ENCODE data around the gene CDK18.
"Not testable (repeated sequence)": the region's sequence is repeated elsewhere in the genome, so short reads cannot be mapped to it uniquely, and the experiment has no call there.

CDK18 gene

DNA sequence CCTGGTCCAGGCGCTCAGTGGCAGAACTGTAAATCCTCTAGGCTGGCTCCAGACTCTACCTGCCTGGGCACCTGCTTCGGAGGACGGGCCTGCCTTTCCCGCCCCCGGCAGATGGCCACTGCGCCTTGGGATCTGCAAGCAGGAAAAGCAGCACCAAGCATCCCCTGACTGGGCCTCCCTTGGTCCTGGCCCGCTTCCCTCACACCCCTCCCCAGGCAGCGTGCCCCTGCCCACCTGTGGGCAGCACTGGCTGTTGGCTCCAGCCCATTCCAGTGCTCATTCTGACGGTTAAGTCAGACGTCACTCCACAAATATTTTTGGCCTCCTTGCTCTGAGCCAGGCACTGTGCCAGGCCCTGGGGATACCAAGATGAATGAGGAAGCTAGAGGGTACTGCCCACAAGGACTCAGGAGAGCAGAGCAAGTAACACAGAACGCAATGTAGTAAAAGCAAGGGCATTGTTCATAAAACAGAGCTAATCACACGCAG, 26.7 kb upstream of the CDK18 start:
- peaks cover 4% of the 10 kb centered on the region; the same call in 1 of the 2 replicates for H3K27me3 ChIP-seq
- peaks cover 4% of the 10 kb centered on the region for H3K4me1 ChIP-seq
- H3K4me3 ChIP-seq (ENCODE audit: low read depth, low read length): no peak overlapping the region
- DNase-seq: no peak
- no peaks in the 10 kb centered on the region for H3K36me3 ChIP-seq
- TF ChIP-seq CTCF (IDR thresholded peaks at IDR 0.05; ENCODE audit: low read depth, low read length): no peak
- no peaks in the 10 kb centered on the region for H3K9me3 ChIP-seq

- H3K9me3 ChIP-seq; H3K36me3 ChIP-seq; H3K27me3 ChIP-seq; DNase-seq; H3K4me3 ChIP-seq (ENCODE audit: low read depth, low read length); H3K4me1 ChIP-seq: not testable (repeated sequence)
These were observed 25.5 kb upstream of the CDK18 start for GRCh38 chr1:205478985-205479384.

DNA sequence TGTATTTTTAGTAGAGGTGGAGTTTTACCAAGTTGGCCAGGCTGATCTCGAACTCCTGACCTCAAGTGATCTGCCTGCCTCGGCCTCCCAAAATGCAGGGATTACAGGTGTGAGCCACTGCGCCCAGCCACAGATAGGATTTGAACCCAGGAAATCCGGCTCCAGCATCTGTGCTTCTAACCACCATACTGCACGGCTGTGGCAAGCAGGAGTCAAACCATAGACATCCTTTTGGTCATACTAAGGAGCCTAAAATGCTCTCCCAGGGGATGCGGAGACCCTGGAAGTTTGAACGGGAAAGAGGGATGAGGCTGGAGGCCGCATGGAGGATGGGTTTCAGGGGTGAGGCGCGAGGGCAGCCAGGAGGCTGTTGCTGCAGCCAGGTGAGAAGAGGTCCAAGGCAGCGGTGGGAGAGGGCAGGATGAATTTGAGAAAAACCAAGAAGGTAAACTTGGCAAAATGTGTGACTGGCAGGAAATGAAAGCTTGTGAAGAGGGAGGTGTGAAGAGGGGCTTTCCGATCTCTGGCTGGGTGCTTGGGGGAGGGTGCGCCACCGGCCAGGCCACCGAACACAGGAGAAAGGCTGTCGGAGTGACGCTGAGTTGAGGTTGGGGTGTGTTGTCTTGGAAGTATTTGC, 24.0 kb upstream of the CDK18 start:
- DNase-seq: no peak
- no peak for TF ChIP-seq CTCF (IDR thresholded peaks at IDR 0.05; ENCODE audit: low read depth, low read length)

GRCh38 chr1:205481218-205481617, 23.3 kb upstream of the CDK18 start:
- Histone ChIP-seq H3K36me3 (no peaks in the 10 kb centered on the region), H3K4me3 (ENCODE audit: low read depth, low read length) (no peak overlapping the region), H3K4me1 (peaks cover 4% of the 10 kb centered on the region; the same call in 1 of the 2 replicates), H3K9me3 (no peaks in the 10 kb centered on the region), H3K27me3 (peaks cover 7% of the 10 kb centered on the region; the same call in 1 of the 2 replicates)
- no peak for DNase-seq
- no peak for TF ChIP-seq CTCF (IDR thresholded peaks at IDR 0.05; ENCODE audit: low read depth, low read length)

More for the DNA sequence above, 24.0 kb upstream of the CDK18 start:
- Histone ChIP-seq H3K4me1 (peaks cover 4% of the 10 kb centered on the region; the same call in 1 of the 2 replicates), H3K27me3 (peaks cover 7% of the 10 kb centered on the region; the same call in 1 of the 2 replicates), H3K4me3 (ENCODE audit: low read depth, low read length) (no peak overlapping the region), H3K36me3 (no peaks in the 10 kb centered on the region), H3K9me3 (no peaks in the 10 kb centered on the region)

- Histone ChIP-seq H3K4me1 (peaks cover 4% of the 10 kb centered on the region; the same call in 1 of the 2 replicates), H3K36me3 (no peaks in the 10 kb centered on the region), H3K9me3 (no peaks in the 10 kb centered on the region), H3K27me3 (peaks cover 7% of the 10 kb centered on the region; the same call in 1 of the 2 replicates), H3K4me3 (ENCODE audit: low read depth, low read length) (no peak overlapping the region)
- TF ChIP-seq CTCF (IDR thresholded peaks at IDR 0.05; ENCODE audit: low read depth, low read length): no peak
- no peak for DNase-seq
These were observed 22.8 kb upstream of the CDK18 start for GRCh38 chr1:205481629-205482151.

DNA sequence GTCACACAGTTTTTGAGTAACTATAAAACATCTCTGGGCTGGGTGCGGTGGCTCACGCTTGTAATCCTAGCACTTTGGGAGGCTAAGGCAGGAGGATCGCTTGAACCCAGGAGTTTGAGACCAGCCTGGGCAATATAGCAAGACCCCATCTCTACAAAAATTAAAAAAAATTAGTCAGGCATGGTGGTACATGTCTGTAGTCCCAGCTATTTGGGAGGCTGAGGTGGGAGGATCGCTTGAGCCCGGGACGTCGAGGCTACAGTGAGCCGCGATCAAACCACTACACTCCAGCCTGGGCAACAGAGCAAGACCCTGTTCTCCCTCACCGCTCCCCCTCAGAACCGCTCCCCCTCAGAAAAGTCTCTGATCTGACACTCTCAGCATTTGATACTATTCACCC, 21.9 kb upstream of the CDK18 start:
- H3K36me3 ChIP-seq; H3K4me3 ChIP-seq (ENCODE audit: low read depth, low read length); H3K4me1 ChIP-seq; H3K9me3 ChIP-seq; DNase-seq; H3K27me3 ChIP-seq: not testable (repeated sequence)

GRCh38 chr1:205483372-205483771, 21.1 kb upstream of the CDK18 start:
- H3K4me1 ChIP-seq: peaks cover 4% of the 10 kb centered on the region; the same call in 1 of the 2 replicates
- no peak for TF ChIP-seq CTCF (IDR thresholded peaks at IDR 0.05; ENCODE audit: low read depth, low read length)
- no peaks in the 10 kb centered on the region for H3K36me3 ChIP-seq
- H3K4me3 ChIP-seq (ENCODE audit: low read depth, low read length): no peak overlapping the region
- H3K9me3 ChIP-seq: no peaks in the 10 kb centered on the region
- DNase-seq: no peak
- peaks cover 7% of the 10 kb centered on the region; the same call in 1 of the 2 replicates for H3K27me3 ChIP-seq

All from BE2C (cell line).